HepG2 (cell line): ENCODE results near the gene COX7B. TPM values are rescaled to one million over a fixed set of nuclear protein-coding genes. Genes with fewer than 3 reads are reported as not detected.

ENCODE experiments used
- ATAC-seq: fragments of 200-7000 bp; cut with Tn5 transposase; 3 replicates; pipeline ENCODE4 v1.9.1; 2020; ENCODE audit warnings: mild to moderate bottlenecking, moderate library complexity
- BruUV-seq: library from RNA; stranded (reverse); fragments of 400-500 nt; replicated peaks from 2 replicates; lab custom pipeline; 2021; lab: Mats Ljungman, UMichigan
- CTCF ChIA-PET: fragments of 300-600 bp; formaldehyde crosslinking; extraction: SDS; loops from one replicate; lab custom pipeline; 2021; ENCODE audit warnings: low total read pairs, inconsistent platforms, low intra/inter-chr PET ratio; lab: Yijun Ruan, JAX
- POLR2A ChIA-PET: fragments of 350-600 bp; sonication (Branson Sonifier 250); formaldehyde crosslinking; loops from one replicate; lab custom pipeline; 2020; ENCODE audit warnings: antibody characterized with exemption, inconsistent platforms; lab: Yijun Ruan, JAX
- DNase-seq: peaks from one replicate; pipeline ENCODE4 v3.0.0-alpha.2; 2015; ENCODE audit warnings: low spot score
- FAIRE-seq: peaks from 3 replicates; lab custom pipeline; 2011; peaks lifted over from hg19 to GRCh38; lab: Jason Lieb, UNC
- H2AFZ ChIP-seq: one replicate; pipeline ENCODE4 v1.6.1; 2011; ENCODE audit warnings: low read length, inconsistent platforms
- H3K27ac ChIP-seq: fragments of 300-600 bp; 3 replicates; pipeline ENCODE4 v1.8.0; 2011; ENCODE audit warnings: mixed run types, mild to moderate bottlenecking, mixed read lengths, low read length, inconsistent platforms; ENCODE audit not compliant: insufficient read depth; ENCODE audit errors: extremely low read length
- H3K27me3 ChIP-seq, 2 experiments: fragments of 200-600 bp in 1 of 2; 2 replicates in 1 of 2; 3 replicates in 1 of 2; pipeline versions ENCODE4 v1.6.0 to v1.8.0; 2011; ENCODE audit warnings: low read length in 2 of 2, mild to moderate bottlenecking in 2 of 2, moderate library complexity in 2 of 2, inconsistent platforms in 1 of 2; ENCODE audit not compliant: insufficient read depth in 2 of 2, control insufficient read depth in 1 of 2
- H3K36me3 ChIP-seq, 2 experiments: fragments of 200-600 bp in 1 of 2; replicated peaks in 1 of 2; 2 replicates in 1 of 2; 3 replicates in 1 of 2; pipeline versions ENCODE4 v1.5.1 to v1.8.0; 2011; ENCODE audit warnings: low read length in 2 of 2, inconsistent platforms in 1 of 2; ENCODE audit not compliant: insufficient read depth in 2 of 2, control insufficient read depth in 1 of 2
- H3K4me1 ChIP-seq: 2 replicates; pipeline ENCODE4 v1.5.1; 2012; ENCODE audit warnings: low read length, inconsistent platforms; ENCODE audit not compliant: insufficient read depth
- H3K4me2 ChIP-seq: 2 replicates; pipeline ENCODE4 v1.6.0; 2011; ENCODE audit warnings: low read depth, low read length, inconsistent platforms
- H3K4me3 ChIP-seq, 3 experiments: fragments of 200-600 bp in 1 of 3; sonication (generic), shearing (Covaris generic) in 1 of 3; replicated peaks in 1 of 3; 2 replicates each; pipeline ENCODE4 v1.5.1; 2011 to 2016; ENCODE audit warnings: low read length in 3 of 3, inconsistent platforms in 2 of 3, low read depth in 2 of 3, mild to moderate bottlenecking in 2 of 3, control low read depth in 1 of 3, mixed read lengths in 1 of 3; ENCODE audit not compliant: insufficient read depth in 1 of 3
- H3K79me2 ChIP-seq: one replicate; pipeline ENCODE4 v1.6.1; 2011; ENCODE audit warnings: low read length, inconsistent platforms; ENCODE audit not compliant: insufficient read depth
- H3K9ac ChIP-seq: 2 replicates; pipeline ENCODE4 v1.6.0; 2011; ENCODE audit warnings: mild to moderate bottlenecking, low read depth, low read length, inconsistent platforms; ENCODE audit not compliant: insufficient read depth
- H3K9me3 ChIP-seq: 2 replicates; pipeline ENCODE4 v1.5.1; 2012; ENCODE audit warnings: mild to moderate bottlenecking, low read length
- H4K20me1 ChIP-seq: 2 replicates; pipeline ENCODE4 v1.6.0; 2011; ENCODE audit warnings: inconsistent platforms, mild to moderate bottlenecking, low read length, moderate library complexity; ENCODE audit not compliant: insufficient read depth
- AHDC1 ChIP-seq: sonication (generic); formaldehyde crosslinking; IDR thresholded peaks from 2 replicates; pipeline ENCODE4 v1.5.1; 2020; ENCODE audit warnings: mild to moderate bottlenecking, missing genetic modification reagents, borderline replicate concordance
- ARNT2 ChIP-seq: sonication (generic); formaldehyde crosslinking; IDR thresholded peaks from 2 replicates; pipeline ENCODE4 v1.8.0; 2022; ENCODE audit warnings: mild to moderate bottlenecking, low read depth, missing genetic modification reagents, moderate library complexity
- CAMTA2 ChIP-seq: sonication (generic); formaldehyde crosslinking; IDR thresholded peaks from 2 replicates; pipeline ENCODE4 v1.4.0; 2020; ENCODE audit warnings: mild to moderate bottlenecking, missing genetic modification reagents, borderline replicate concordance
- JUNB ChIP-seq: sonication (generic); formaldehyde crosslinking; IDR thresholded peaks from 2 replicates; pipeline ENCODE4 v1.8.0; 2022; ENCODE audit warnings: missing genetic modification reagents, mild to moderate bottlenecking, borderline replicate concordance
- KAT2B ChIP-seq: fragments of 150-350 bp; IDR thresholded peaks from 2 replicates; pipeline ENCODE4 v1.6.1; 2014; ENCODE audit warnings: low read depth, low read length, borderline replicate concordance
- KDM5B ChIP-seq: sonication (generic); formaldehyde crosslinking; IDR thresholded peaks from 2 replicates; pipeline ENCODE4 v1.4.0; 2020; ENCODE audit warnings: missing genetic modification reagents, mild to moderate bottlenecking, borderline replicate concordance
- KMT2A ChIP-seq: sonication (generic); formaldehyde crosslinking; IDR thresholded peaks from 2 replicates; pipeline ENCODE4 v1.4.0; 2020; ENCODE audit warnings: missing genetic modification reagents
- NAIF1 ChIP-seq: sonication (generic); formaldehyde crosslinking; IDR thresholded peaks from 2 replicates; pipeline ENCODE4 v1.5.0; 2020; ENCODE audit warnings: mild to moderate bottlenecking, missing genetic modification reagents, borderline replicate concordance
- NCOA5 ChIP-seq: sonication (generic); formaldehyde crosslinking; IDR thresholded peaks from 2 replicates; pipeline ENCODE4 v1.4.0; 2020; ENCODE audit warnings: missing genetic modification reagents
- PCBP1 ChIP-seq: fragments of 200-400 bp; formaldehyde crosslinking; IDR thresholded peaks from 2 replicates; pipeline ENCODE4 v1.6.1; 2017; ENCODE audit warnings: mild to moderate bottlenecking, low read depth, low read length, borderline replicate concordance
- SOX5 ChIP-seq: IDR thresholded peaks from 2 replicates; pipeline ENCODE4 v1.6.1; 2016; ENCODE audit warnings: borderline replicate concordance
- TEAD2 ChIP-seq: sonication (generic); formaldehyde crosslinking; IDR thresholded peaks from 2 replicates; pipeline ENCODE4 v1.9.0; 2021; ENCODE audit warnings: missing genetic modification reagents
- ZNF264 ChIP-seq: sonication (generic); formaldehyde crosslinking; IDR thresholded peaks from 2 replicates; pipeline ENCODE4 v1.4.0; 2020; ENCODE audit warnings: missing genetic modification reagents
- ZNF501 ChIP-seq: sonication (generic); formaldehyde crosslinking; IDR thresholded peaks from 2 replicates; pipeline ENCODE4 v1.5.1; 2020; ENCODE audit warnings: mild to moderate bottlenecking, moderate library complexity, missing genetic modification reagents
- ZNF556 ChIP-seq: sonication (generic); formaldehyde crosslinking; IDR thresholded peaks from 2 replicates; pipeline ENCODE4 v1.4.0; 2020; ENCODE audit warnings: mild to moderate bottlenecking, missing genetic modification reagents, borderline replicate concordance
- ZNF562 ChIP-seq: sonication (generic); formaldehyde crosslinking; IDR thresholded peaks from 2 replicates; pipeline ENCODE4 v1.8.0; 2022; ENCODE audit warnings: missing genetic modification reagents, borderline replicate concordance
- ZNF7 ChIP-seq: IDR thresholded peaks from 2 replicates; pipeline ENCODE4 v1.6.1; 2016; ENCODE audit warnings: missing biosample characterization, missing genetic modification reagents
- ZNF747 ChIP-seq: sonication (generic); formaldehyde crosslinking; IDR thresholded peaks from 2 replicates; pipeline ENCODE4 v1.8.1; 2023; ENCODE audit warnings: missing genetic modification reagents, mild to moderate bottlenecking, borderline replicate concordance
- WGBS: methylation state at CpG from one replicate; pipeline ENCODE4 v1.1.6; 2017; ENCODE audit warnings: low lambda C conversion rate; 5-methylcytosine and 5-hydroxymethylcytosine counted together
- in situ Hi-C: cut with HindIII; loops from 2 replicates; pipeline ENCODE4 v1.10.0; 2017; ENCODE audit warnings: low pct_unique_long_range_greater_than_20kb; ENCODE audit not compliant: extremely low pct_ligation_motif_present
- intact Hi-C: fragments of 100-400 bp; cut with micrococcal nuclease; formaldehyde crosslinking; loops from one replicate; pipeline ENCODE4 v1.10.0; 2022; ENCODE audit not compliant: unreplicated experiment
- polyA plus RNA-seq, 8 experiments: library from polyadenylated mRNA; depleted of rRNA in 3 of 8; stranded (reverse) in 7 of 8; unstranded in 1 of 8; fragments of >200 nt; fragmentation: Illumina TruSeq in 4 of 8; extraction: Trizol in 4 of 8; gene quantifications; 2 replicates each; pipeline versions ENCODE4 v1.2.1 to v1.2.3, GENCODE V29; 2011 to 2016; ENCODE audit warnings: low read depth in 4 of 8, missing spikeins in 1 of 8, mixed read lengths in 1 of 8; ENCODE audit not compliant: insufficient read depth in 1 of 8
- total RNA-seq, 5 experiments: library from RNA; depleted of rRNA; stranded (reverse); fragments of >200 nt; fragmentation: Illumina TruSeq; extraction: Trizol; gene quantifications; 2 replicates each; pipeline ENCODE4 v1.2.3, GENCODE V29; 2016; ENCODE audit warnings: low read depth in 1 of 5
- TF ChIP-seq, protein P1 (sequence below): sonication (generic); formaldehyde crosslinking; IDR thresholded peaks from 2 replicates; pipeline ENCODE4 v1.4.0; 2020; ENCODE audit warnings: missing genetic modification reagents, borderline replicate concordance

COX7B gene
- total and polyA plus RNA-seq, 2 of the 13 experiments (the other 11 are each of a cell fraction or from before 2014, with no cell fraction given) = 375 to 635 TPM

DNA sequence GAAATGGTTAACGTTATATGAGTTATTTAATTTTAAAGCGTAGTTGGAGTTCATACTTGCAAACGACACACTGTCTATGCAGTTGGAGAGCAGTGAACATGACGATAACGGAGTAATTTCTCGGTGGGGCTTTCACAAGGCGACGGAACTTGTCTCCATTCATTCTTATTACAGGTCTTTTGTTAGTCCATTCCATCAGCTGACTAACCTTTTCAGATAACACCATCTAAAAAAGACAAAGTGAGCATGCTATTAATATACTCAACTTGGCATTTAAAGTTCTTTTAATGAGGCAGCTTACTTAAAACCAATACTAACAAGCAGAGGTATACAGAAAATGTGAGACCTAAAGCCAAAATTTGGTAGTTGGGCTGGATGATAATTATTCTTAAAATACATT lies 23.9 kb upstream of the COX7B start:
- intact Hi-C loops (no loop called here), in situ Hi-C loops (no loop called here)
- FAIRE-seq (no peak), DNase-seq (no peak), ATAC-seq (no peak)
- Histone ChIP-seq H3K4me2 (no peak overlapping the region), H3K4me1 (no peaks in the 10 kb centered on the region), H3K9ac (no peak overlapping the region), H3K9me3 (no peaks in the 10 kb centered on the region), H3K79me2 (no peaks in the 10 kb centered on the region), H4K20me1 (no peaks in the 10 kb centered on the region), H2AFZ (no peak overlapping the region), H3K27me3 (no peaks in the 10 kb centered on the region), H3K27ac (no peak overlapping the region), H3K4me3 (no peak overlapping the region), H3K36me3 (peaks cover 2 to 11% of the 10 kb centered on the region in 2 experiments; a peak in 2 of 5 replicates)
- BruUV-seq = no TSS peak
- ChIA-PET CTCF (no interaction called here), POLR2A (no interaction called here)
- TF ChIP-seq ZNF562 (CRISPR knock-in tag) (no peak), AHDC1 (CRISPR knock-in tag) (no peak), SOX5 (no peak), ARNT2 (CRISPR knock-in tag) (no peak), KDM5B (CRISPR knock-in tag) (no peak), ZNF501 (no peak), PCBP1 (no peak), CAMTA2 (CRISPR knock-in tag) (no peak), ZNF747 (no peak), TEAD2 (CRISPR knock-in tag) (no peak), KAT2B (no peak), KMT2A (CRISPR knock-in tag) (no peak), ZNF264 (no peak), ZNF7 (CRISPR knock-in tag) (no peak), NAIF1 (CRISPR knock-in tag) (no peak), NCOA5 (CRISPR knock-in tag) (no peak), ZNF556 (CRISPR knock-in tag) (no peak), JUNB (no peak)
- TF ChIP-seq, protein P1, sequence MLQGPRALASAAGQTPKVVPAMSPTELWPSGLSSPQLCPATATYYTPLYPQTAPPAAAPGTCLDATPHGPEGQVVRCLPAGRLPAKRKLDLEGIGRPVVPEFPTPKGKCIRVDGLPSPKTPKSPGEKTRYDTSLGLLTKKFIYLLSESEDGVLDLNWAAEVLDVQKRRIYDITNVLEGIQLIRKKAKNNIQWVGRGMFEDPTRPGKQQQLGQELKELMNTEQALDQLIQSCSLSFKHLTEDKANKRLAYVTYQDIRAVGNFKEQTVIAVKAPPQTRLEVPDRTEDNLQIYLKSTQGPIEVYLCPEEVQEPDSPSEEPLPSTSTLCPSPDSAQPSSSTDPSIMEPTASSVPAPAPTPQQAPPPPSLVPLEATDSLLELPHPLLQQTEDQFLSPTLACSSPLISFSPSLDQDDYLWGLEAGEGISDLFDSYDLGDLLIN (CRISPR knock-in tag) = no peak
- 95% methylated on average over 8 of the region's 8 CpGs for WGBS
